Kasumi-1 (cell line): ENCODE measurements around the gene UBE2J1.

Experiments
- DNase-seq, 2 experiments: peaks; one replicate each; lab custom pipeline; 2025; lab: John Stamatoyannopoulos, UW

The UBE2J1 gene

DNA sequence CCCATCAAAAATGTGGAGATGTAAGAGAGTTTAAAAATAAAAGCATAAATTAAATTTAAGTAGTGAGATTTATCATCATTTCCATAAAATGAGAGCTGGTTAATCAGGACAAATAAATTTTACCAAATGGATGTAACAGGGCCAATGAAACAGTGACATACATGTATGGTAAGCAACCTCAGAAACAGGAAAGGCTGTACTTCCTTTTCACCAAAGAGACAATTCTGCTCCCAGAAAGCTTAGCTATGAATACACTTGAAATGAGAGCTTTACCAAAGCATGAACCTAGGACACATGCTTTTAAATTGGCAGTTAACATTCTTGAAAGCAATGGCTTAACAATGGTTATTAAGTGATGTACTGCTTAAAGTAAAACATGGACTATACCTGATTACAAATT, 12.1 kb upstream of the UBE2J1 start:
- DNase-seq = peak; percentile 43 to 49

- DNase-seq = no peak
These were observed 8.6 kb upstream of the UBE2J1 start for GRCh38 chr6:89361171-89361570.

- DNase-seq = peak in 1 of 2 experiments; percentile 16
These were observed 8.0 kb upstream of the UBE2J1 start for GRCh38 chr6:89360415-89360999.

DNA sequence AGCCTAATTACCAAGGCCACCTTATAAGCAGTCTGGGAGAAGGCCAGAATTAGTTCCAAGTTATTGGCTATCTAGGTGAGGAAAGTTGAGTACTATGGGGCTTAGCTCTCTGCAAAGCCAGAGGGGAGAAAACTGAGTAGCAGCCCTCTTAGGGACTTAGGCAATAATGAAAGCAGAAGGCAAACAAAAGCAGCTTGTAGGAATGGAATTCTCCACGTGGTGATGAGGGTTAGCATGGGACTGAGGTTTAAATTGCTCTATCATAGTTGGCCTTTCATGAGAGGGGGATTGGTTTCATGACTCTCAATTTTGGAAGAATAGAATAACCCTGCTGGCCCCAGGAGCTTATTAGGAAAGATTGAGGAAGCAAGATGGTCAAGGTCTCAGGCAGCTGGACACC, 7.0 kb upstream of the UBE2J1 start:
- no peak for DNase-seq

GRCh38 chr6:89357390-89357789, 4.9 kb upstream of the UBE2J1 start:
- DNase-seq = peak; percentile 40 to 54

GRCh38 chr6:89356642-89357170, 4.2 kb upstream of the UBE2J1 start:
- DNase-seq = no peak

GRCh38 chr6:89355511-89356194, 3.1 kb upstream of the UBE2J1 start:
- no peak for DNase-seq

DNA sequence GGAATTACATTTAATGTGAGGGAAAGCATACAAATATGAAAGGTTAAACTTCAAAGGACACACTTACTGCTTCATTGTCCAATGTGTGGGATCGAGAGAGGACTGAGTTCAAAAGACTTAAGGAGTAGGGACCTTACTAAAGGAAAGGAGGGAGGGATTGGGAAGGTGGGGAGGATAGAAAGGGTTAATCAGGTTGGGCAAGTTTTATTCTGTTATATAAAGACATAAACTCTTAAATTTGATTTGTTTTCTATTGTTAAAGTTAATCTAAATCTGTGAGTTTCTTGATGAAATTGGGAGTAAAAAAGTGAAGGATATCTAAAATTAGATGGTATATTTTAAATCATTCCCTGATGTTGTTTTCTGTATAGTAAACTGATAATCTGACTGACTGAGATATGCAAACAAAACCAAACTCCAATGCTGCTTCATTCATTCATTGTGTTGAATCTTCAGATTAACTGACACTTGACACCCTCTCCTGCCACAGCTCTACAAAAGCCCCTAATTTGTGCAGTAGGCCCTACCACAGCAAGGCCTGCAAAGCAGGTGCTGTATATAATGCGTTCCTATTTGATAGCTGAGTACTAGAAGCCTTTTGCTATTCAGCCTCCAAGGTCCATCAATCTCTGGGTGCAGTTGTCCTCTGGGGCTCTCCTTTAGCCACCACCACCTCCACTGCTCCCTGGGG, 1.3 kb upstream of the UBE2J1 start:
- DNase-seq = peak in 1 of 2 experiments; percentile 14

DNA sequence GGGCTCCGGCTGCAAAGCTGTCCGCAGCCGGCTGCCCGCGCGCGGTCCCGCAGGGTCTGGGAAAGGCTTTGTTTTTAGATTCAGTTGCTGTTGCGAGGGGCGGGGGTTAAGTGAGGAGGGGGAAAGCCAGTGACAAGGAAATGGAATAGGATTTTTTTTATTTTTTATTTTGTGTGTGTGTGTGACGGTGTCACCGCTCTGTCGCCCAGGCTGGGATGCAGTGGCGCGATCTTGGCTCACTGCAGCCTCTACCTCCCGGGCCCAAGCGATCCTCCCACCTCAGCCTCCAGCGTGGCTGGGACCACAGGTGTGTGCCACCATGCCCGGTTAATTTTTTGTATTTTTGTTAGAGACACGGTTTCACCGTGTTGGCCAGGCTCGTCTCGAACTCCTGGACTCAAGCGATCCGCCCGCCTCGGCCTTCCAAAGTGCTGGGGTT, 615 bp upstream of the UBE2J1 start:
- DNase-seq = peak; percentile 26 to 29

DNA sequence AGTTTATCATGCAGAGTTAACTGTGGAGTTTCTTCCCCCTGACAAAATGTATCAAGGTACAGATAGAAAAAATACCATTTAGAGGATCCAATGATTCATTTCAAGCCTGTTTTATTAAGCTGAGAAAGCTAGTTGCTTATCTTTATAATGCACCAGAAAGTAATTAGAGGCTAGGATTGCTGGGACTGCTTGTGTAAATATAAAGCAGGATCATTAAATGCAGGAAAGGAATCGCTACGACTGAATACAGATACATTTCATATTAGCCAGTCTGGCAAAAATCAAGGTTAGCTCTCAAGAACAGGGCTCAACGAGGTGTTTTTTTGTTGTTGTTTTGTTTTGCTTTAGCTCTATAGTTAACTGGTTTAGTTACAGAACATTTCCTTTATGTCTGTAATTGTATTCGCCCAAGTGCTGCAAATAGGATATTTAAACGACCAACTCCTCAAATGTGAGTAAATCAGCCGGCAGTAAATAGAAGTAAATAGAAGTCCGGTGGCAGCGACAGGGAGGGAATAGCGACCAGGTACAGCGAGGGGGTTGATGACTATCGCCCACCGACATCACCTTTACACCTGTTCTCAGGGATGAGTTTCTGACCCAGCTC, 748 bp downstream of the UBE2J1 start:
- no peak for DNase-seq

DNA sequence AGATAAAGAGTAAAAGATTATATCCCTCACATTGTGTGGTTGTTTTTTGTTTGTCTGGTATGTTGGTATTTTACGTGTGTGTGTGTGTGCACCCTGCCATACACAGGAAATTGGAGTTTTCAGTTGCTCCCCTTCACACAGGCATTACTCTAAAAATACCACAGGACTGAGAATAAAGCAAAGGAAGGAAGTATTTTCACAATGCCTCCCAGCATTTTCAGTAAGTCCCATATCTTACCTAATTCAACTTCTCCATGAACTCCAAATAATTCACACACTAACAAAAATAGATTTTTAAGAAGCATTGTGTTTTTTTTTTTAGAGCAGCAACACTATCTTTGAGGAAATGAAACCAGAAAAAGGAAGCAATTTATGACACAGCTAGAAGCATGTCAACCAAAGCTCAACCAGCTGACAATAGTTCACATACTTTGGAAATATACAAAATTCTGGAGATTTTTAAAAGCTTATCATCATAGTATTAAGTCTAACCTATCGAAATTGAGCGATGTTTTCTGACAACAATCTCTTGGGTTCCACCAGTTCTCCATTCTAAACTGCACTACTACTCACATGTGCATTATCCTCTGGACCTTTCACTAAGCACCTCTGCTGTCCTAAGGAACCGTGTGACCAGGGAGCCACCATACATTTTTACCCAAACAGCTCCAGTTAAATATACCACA, 2.1 kb downstream of the UBE2J1 start:
- peak; percentile 88 to 92 for DNase-seq

- DNase-seq = no peak
These were observed 4.2 kb downstream of the UBE2J1 start for GRCh38 chr6:89348372-89348771.

DNA sequence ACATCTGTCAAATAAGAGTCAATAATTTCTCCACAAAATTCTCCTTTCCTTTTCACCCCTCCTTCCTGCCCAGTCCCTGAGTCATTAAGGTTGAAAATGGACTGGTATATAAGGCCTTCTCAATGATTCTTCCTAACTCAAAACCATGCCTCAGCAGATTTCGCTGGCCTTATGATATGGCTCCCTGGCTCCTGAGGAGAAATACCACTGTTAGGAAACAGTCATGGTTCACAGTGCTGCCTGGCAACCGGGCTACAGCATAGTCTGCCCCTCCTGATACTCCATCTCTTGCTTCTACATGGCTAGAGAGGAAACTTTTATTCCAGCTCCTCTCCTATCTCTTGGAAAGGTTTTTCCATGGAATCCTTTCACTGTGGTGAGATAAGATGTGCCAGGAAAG, 4.7 kb downstream of the UBE2J1 start:
- DNase-seq = no peak

DNA sequence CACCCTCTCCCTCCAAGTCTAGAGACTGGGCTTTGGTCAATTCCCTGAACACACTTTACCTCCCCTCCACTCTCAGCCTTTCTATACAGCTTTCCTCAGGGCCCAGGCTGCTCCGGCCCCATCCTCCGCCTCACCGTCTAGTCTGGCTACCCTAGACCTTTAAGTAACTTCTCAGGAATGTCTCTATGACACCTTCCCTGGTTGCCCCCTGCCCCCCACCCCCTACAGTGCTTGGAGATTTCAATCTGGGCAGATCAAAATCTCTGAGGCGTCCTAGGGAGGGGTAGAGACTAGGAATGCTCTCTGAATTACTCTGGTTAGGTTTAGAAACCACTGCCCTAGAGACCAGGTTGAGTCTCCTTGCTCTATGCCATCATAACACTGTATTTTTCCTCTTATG, 6.1 kb downstream of the UBE2J1 start:
- DNase-seq = no peak

GRCh38 chr6:89339565-89339964, 13.0 kb downstream of the UBE2J1 start:
- no peak for DNase-seq

DNA sequence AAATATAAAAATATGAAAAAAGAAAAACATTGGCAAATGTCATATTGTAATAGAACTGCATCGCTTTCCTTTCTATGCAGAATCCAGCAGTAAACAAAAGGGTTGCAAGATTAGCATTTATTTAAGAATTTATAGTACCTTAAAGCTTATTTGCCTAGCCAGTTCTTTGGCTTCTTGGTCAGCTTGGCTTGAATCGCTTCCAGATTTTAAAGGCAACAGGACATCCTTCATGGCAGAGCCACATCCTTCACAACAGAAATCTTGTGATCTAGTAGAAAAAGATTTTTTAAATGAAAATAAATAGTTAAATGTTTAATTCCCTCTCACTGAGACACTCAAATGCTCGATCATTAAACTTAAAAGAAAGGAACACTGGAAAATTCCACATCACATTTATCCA, 17.4 kb downstream of the UBE2J1 start:
- no peak for DNase-seq

GRCh38 chr6:89330910-89331309, 21.6 kb downstream of the UBE2J1 start:
- DNase-seq = no peak

DNA sequence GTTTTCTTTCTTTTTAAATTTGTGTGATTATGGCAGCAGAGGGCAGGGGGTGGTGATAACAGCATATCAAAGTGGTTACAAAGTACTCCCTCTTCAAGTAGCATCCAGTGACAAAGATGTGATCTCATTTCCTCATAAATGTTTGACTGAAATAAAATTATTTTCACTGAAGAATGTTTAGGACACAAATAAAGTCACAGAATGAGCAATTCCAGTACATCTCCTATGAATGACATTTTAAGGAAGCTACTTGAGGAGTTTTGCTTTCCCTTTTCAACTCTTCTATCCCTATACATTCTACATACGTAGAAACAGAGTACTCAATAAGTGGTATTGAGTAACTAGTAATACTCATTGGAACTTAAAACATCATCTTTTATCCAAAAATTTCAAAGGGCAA, 23.5 kb downstream of the UBE2J1 start:
- DNase-seq = no peak

GRCh38 chr6:89324304-89324703, 28.2 kb downstream of the UBE2J1 start:
- DNase-seq = no peak

DNA sequence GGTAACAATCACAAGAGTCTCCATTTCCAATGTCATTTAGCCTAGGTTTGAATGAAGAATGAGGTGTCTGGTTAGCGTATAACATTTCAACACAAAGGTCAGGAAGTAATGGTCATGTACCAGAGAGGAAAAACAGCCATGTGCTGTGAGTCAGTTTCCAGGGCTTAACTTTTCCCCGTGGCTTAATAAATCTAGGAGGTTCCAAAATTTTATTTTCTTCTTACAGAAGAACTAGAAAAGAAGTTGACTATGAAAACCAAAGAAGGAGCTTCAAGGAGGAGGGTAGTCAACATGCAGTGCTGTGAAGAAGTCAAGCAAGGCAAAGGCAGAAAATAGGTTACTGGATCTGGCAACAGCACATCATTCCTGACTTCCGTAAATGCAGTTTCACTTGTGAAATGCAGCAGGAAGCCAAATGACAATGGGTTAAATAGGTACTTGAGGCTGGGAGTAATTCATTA, 29.0 kb downstream of the UBE2J1 start:
- DNase-seq = peak; percentile 21 to 22

- peak; percentile 75 to 85 for DNase-seq
These were observed 31.2 kb downstream of the UBE2J1 start for GRCh38 chr6:89321131-89321970.
